GM18511 (cell line): ENCODE data around the gene KRTAP6-3.

Source experiments
- ATAC-seq: cut with Tn5 transposase; IDR thresholded peaks from one replicate; pipeline ENCODE4 v1.9.1; 2021; ENCODE audit warnings: mild to moderate bottlenecking, moderate library complexity; ENCODE audit not compliant: unreplicated experiment

Gene KRTAP6-3

GRCh38 chr21:30623362-30623761 is 31.1 kb downstream of the KRTAP6-3 start:
- no peak for ATAC-seq

- no peak for ATAC-seq
Measured at GRCh38 chr21:30625449-30626165, 33.4 kb downstream of the KRTAP6-3 start.

DNA sequence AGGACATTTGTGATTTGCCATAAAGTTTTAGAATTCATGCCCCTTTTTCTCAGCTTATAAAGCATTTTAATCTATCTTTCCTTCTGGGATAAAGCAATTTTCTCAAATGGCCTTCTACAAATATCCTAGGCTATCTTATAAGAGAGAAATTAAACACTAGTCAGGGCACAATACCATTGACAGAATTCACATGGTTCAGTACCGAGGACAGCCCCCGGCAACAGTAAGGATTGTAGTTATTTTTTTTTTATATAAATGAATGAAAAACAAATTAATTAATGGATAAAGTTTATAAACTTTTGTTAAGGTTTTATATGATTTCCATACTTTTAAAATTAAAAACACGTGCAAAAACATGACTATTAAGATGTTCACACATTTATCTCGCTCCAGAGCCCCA is 35.9 kb downstream of the KRTAP6-3 start:
- ATAC-seq, result no peak

DNA sequence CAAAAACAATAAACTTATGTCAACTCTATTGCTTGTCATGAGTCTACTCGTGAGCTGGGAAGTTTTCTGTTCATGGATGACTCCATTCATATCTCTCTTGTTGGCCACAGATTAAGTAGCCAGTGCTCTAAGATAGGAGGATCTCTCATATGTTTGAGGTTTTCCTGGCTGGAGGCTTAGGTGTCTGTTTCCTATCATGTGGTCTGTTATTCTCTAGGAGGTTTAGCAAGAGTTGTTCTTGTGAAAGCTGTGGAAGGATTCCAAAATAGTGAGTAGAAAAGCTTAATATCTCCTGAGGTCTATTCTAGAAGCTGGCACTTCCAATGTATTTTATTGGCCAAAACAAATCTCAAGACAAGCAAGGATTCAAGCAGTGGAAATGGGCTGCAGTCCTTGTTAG is 37.0 kb downstream of the KRTAP6-3 start:
- no peak for ATAC-seq

DNA sequence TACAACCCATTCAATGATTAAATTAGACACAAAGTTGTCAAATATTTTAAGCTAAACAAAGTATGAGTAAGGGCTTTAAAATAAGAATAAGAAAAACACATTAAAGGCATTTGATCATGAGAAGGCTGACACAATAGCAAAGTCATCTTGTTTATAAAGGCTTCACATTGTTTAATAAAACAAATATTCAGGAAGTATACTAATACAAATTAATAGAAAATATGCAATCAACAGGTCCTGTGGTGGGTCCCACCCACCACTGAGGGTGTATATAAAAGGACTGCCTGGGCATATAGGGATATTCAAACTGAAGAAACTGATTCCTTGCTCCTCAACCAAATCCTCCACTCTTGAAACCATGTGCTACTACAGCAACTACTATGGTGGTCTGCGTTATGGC is 42.7 kb downstream of the KRTAP6-3 start, which contains the start of gene KRTAP20-2:
Gene KRTAP20-2 (plus strand): TSS at position 301 of the 400 bp plus-strand sequence. CDS start 58 bp downstream, at position 359.
- ATAC-seq, result no peak

- ATAC-seq, result no peak
Measured at GRCh38 chr21:30638686-30639085, 46.4 kb downstream of the KRTAP6-3 start.

GRCh38 chr21:30642564-30642963 is 50.3 kb downstream of the KRTAP6-3 start, which contains the start of gene KRTAP20-3:
Gene KRTAP20-3, plus strand, starts transcription at chr21:30642864.
- ATAC-seq, result no peak
